ENCODE data around the gene COL9A3.

COL9A3 gene

GRCh38 chr20:62880147-62880934 lies 63.5 kb downstream of the COL9A3 start:
- DNase-seq (ENCODE audit: low spot score): no peak

GRCh38 chr20:62880935-62881661 lies 64.2 kb downstream of the COL9A3 start:
- no peak for DNase-seq (ENCODE audit: low spot score)

GRCh38 chr20:62881662-62882395 lies 65.0 kb downstream of the COL9A3 start:
- DNase-seq (ENCODE audit: low spot score): no peak

GRCh38 chr20:62882426-62882825 lies 65.6 kb downstream of the COL9A3 start:
- DNase-seq (ENCODE audit: low spot score): no peak

GRCh38 chr20:62884556-62884955 lies 67.7 kb downstream of the COL9A3 start:
- DNase-seq (ENCODE audit: low spot score): no peak

GRCh38 chr20:62885046-62885895 lies 68.4 kb downstream of the COL9A3 start:
- no peak for DNase-seq (ENCODE audit: low spot score)

GRCh38 chr20:62885896-62886708 lies 69.3 kb downstream of the COL9A3 start:
- DNase-seq (ENCODE audit: low spot score): no peak

- no peak for DNase-seq (ENCODE audit: low spot score)
Observed at GRCh38 chr20:62886709-62887058, 69.8 kb downstream of the COL9A3 start.

GRCh38 chr20:62887152-62887859 lies 70.5 kb downstream of the COL9A3 start:
- peak; percentile 39 for DNase-seq (ENCODE audit: low spot score)

GRCh38 chr20:62887860-62888239 lies 71.0 kb downstream of the COL9A3 start:
- DNase-seq (ENCODE audit: low spot score): no peak

GRCh38 chr20:62888406-62888805 lies 71.6 kb downstream of the COL9A3 start:
- no peak for DNase-seq (ENCODE audit: low spot score)

GRCh38 chr20:62888910-62889309 lies 72.1 kb downstream of the COL9A3 start:
- no peak for DNase-seq (ENCODE audit: low spot score)

- no peak for DNase-seq (ENCODE audit: low spot score)
Observed at GRCh38 chr20:62889411-62889810, 72.6 kb downstream of the COL9A3 start.

GRCh38 chr20:62889871-62890270 lies 73.0 kb downstream of the COL9A3 start:
- no peak for DNase-seq (ENCODE audit: low spot score)

GRCh38 chr20:62890444-62890843 lies 73.6 kb downstream of the COL9A3 start:
- DNase-seq (ENCODE audit: low spot score): peak; percentile 31

All from Ammon's horn (tissue), 1 donor.